HFFc6 (cell line): ENCODE measurements around the gene FAM89A. TPM values are rescaled to one million over a fixed set of nuclear protein-coding genes. Genes with fewer than 3 reads are reported as not detected.
"Not testable (repeated sequence)": the region's sequence is repeated elsewhere in the genome, so short reads cannot be mapped to it uniquely, and the experiment has no call there.

Experiments used
- DNase-seq: peaks from one replicate; pipeline ENCODE4 v3.0.0-alpha.2; 2018
- H3K27ac Mint-ChIP-seq: 2 replicates; pipeline ENCODE4 v1.8.0; 2020; ENCODE audit warnings: mild to moderate bottlenecking, mixed read lengths
- H3K27me3 Mint-ChIP-seq: 2 replicates; pipeline ENCODE4 v1.8.0; 2021; ENCODE audit warnings: mild to moderate bottlenecking, moderate library complexity, mixed read lengths; ENCODE audit not compliant: insufficient read depth
- H3K36me3 Mint-ChIP-seq: 2 replicates; pipeline ENCODE4 v1.8.0; 2021; ENCODE audit warnings: low read depth, mixed read lengths
- H3K4me1 Mint-ChIP-seq: 2 replicates; pipeline ENCODE4 v1.8.0; 2020; ENCODE audit warnings: low read depth, mixed read lengths
- H3K4me3 Mint-ChIP-seq: 2 replicates; pipeline ENCODE4 v1.8.0; 2020; ENCODE audit warnings: mild to moderate bottlenecking, moderate library complexity, mixed read lengths
- H3K9me3 Mint-ChIP-seq: 2 replicates; pipeline ENCODE4 v1.8.0; 2020; ENCODE audit warnings: mild to moderate bottlenecking, mixed read lengths
- total RNA-seq, 6 experiments: library from RNA; stranded (reverse); fragmentation: NEBNext Ultra II Directional; extraction: Animal tissue kit (Norgen Biotek cat#: 25700); gene quantifications; 2 replicates in 1 of 6; 3 replicates in 5 of 6; pipeline ENCODE4 v1.2.3, GENCODE V29; 2021
- TF ChIP-seq, protein P1 (sequence below): fragments of 200-600 bp; sonication (generic); IDR thresholded peaks from 2 replicates; pipeline ENCODE4 v1.5.0; 2021; ENCODE audit warnings: antibody characterized with exemption, mild to moderate bottlenecking

FAM89A gene
- total RNA-seq, 6 experiments from 2014 or later, result 2.4 to 3.7 (median 2.9) TPM

DNA sequence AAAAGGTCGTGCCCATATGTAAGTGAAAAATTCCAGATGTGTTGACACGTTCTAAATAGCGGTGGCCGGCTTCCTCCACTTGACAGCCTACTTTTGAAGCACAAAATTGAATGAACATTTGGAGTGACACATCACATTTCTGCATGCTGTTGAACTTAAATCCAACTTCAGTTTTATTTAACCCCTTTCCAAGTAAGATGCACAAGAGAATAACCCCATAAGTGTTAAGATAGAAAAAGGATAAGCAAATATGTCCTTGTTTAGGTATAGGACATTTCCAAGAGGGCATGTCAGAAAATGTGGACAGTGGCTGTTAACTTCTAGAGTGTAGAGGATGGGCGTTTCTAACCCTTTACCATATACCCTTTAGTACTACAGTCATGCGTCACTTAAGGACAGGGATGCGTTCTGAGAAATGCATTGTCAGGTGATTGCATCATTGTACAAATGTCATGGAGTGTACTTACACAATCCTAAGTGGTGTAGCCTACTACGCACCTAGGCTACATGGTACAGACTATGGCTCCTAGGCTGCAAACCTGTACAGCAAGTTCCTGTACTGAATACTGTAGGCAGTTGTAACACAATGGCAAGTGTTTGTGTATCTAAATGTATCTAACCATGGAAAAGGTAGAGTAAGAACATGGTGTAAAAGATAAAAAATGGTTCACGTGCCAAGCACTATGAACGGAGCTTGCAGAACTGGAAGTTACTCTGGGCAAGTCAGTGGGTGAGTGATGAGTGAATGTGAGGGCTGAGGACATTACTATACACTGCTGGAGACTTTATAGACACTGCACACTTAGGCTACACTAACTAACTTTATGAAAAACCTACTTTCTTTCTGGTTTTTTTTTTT, 9.3 kb upstream of the FAM89A start:
- TF ChIP-seq, protein P1, sequence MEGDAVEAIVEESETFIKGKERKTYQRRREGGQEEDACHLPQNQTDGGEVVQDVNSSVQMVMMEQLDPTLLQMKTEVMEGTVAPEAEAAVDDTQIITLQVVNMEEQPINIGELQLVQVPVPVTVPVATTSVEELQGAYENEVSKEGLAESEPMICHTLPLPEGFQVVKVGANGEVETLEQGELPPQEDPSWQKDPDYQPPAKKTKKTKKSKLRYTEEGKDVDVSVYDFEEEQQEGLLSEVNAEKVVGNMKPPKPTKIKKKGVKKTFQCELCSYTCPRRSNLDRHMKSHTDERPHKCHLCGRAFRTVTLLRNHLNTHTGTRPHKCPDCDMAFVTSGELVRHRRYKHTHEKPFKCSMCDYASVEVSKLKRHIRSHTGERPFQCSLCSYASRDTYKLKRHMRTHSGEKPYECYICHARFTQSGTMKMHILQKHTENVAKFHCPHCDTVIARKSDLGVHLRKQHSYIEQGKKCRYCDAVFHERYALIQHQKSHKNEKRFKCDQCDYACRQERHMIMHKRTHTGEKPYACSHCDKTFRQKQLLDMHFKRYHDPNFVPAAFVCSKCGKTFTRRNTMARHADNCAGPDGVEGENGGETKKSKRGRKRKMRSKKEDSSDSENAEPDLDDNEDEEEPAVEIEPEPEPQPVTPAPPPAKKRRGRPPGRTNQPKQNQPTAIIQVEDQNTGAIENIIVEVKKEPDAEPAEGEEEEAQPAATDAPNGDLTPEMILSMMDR, result no peak
- DNase-seq, result no peak
- peaks cover 4% of the 10 kb centered on the region; the same call in 1 of the 2 replicates for H3K36me3 Mint-ChIP-seq
- H3K27me3 Mint-ChIP-seq, result peaks cover 17% of the 10 kb centered on the region
- H3K27ac Mint-ChIP-seq, result no peak overlapping the region
- H3K4me1 Mint-ChIP-seq, result peaks cover 17% of the 10 kb centered on the region; the same call in 1 of the 2 replicates
- peaks cover 3% of the 10 kb centered on the region; the same call in 1 of the 2 replicates for H3K9me3 Mint-ChIP-seq
- no peak overlapping the region for H3K4me3 Mint-ChIP-seq

- H3K4me1 Mint-ChIP-seq, DNase-seq, H3K27ac Mint-ChIP-seq, H3K4me3 Mint-ChIP-seq, H3K9me3 Mint-ChIP-seq, H3K36me3 Mint-ChIP-seq: not testable (repeated sequence)
- H3K27me3 Mint-ChIP-seq, result peaks cover 17% of the 10 kb centered on the region
These were observed 8.4 kb upstream of the FAM89A start for GRCh38 chr1:231048419-231048818.

- peaks cover 17% of the 10 kb centered on the region for H3K27me3 Mint-ChIP-seq
These were observed 7.5 kb upstream of the FAM89A start for GRCh38 chr1:231047529-231047928.

GRCh38 chr1:231046730-231047395, 6.8 kb upstream of the FAM89A start:
- no peak for DNase-seq
- H3K36me3 Mint-ChIP-seq, result peaks cover 4% of the 10 kb centered on the region; the same call in 1 of the 2 replicates
- H3K4me1 Mint-ChIP-seq, result no peaks in the 10 kb centered on the region
- TF ChIP-seq, protein P1, result no peak
- peaks cover 3% of the 10 kb centered on the region; the same call in 1 of the 2 replicates for H3K9me3 Mint-ChIP-seq
- H3K27me3 Mint-ChIP-seq, result peaks cover 17% of the 10 kb centered on the region
- H3K4me3 Mint-ChIP-seq, result no peak overlapping the region
- H3K27ac Mint-ChIP-seq, result no peak overlapping the region

More at GRCh38 chr1:231047529-231047928, 7.5 kb upstream of the FAM89A start:
- not testable (repeated sequence) for DNase-seq, H3K9me3 Mint-ChIP-seq, H3K27ac Mint-ChIP-seq, H3K4me3 Mint-ChIP-seq, H3K4me1 Mint-ChIP-seq, H3K36me3 Mint-ChIP-seq

DNA sequence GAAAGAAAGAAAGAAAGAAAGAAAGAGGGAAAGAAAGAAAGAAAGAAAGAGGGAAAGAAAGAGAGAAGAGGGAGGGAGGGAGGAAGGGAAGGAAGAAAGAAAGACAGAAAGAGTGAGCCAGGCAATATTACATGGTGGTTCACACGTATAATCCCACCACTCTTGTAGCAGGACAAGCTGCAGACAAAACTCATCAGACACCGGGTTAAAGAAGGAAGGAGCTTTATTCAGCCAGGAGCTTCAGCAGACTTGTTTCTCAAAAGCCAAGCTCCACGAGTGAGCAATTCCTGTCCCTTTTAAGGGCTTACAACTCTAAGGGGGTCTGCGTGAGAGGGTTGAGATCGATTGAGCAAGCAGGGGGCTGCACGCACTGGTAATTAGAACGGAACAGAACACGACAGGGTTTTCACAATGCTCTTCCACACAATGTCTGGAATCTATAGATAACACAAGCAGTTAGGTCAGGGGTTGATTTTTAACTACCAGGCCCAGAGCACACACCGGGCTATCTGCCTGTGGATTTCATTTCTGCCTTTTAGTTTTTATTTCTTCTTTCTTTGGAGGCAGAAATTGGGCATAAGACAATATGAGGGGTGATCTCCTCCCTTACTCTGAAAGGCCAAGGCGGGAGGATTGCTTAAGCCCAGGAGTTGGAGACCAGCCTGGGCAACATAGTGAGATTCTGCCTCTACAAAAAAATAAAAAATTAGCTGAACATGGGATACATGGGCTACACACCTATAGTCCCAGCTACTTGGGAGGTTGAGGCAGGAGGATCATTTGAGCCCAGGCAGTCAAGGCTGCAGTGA, 6.1 kb upstream of the FAM89A start:
- peaks cover 20% of the 10 kb centered on the region for H3K27me3 Mint-ChIP-seq
- not testable (repeated sequence) for DNase-seq, H3K36me3 Mint-ChIP-seq, H3K27ac Mint-ChIP-seq, H3K4me3 Mint-ChIP-seq, H3K9me3 Mint-ChIP-seq, H3K4me1 Mint-ChIP-seq

- Mint-ChIP-seq H3K27ac (no peak overlapping the region), H3K36me3 (peaks cover 4% of the 10 kb centered on the region; the same call in 1 of the 2 replicates), H3K4me1 (0 out of 2 replicates have a peak, but pooled peaks cover 6% of the 10 kb centered on the region), H3K4me3 (no peak overlapping the region), H3K27me3 (peaks cover 20% of the 10 kb centered on the region), H3K9me3 (peaks cover 3% of the 10 kb centered on the region; the same call in 1 of the 2 replicates)
- DNase-seq, result no peak
- TF ChIP-seq, protein P1, result peak; percentile 21; the same call in 1 of the 2 replicates
These were observed 5.2 kb upstream of the FAM89A start for GRCh38 chr1:231045286-231045685.
